Karpas-422 (cell line): ENCODE results near the gene ERC1. TPM values are rescaled to one million over a fixed set of nuclear protein-coding genes. Genes with fewer than 3 reads are reported as not detected.
A peak's percentile ranks its signal among the peaks of the same experiment; 100 is the strongest.

ENCODE experiments used
- DNase-seq: peaks from one replicate; pipeline ENCODE4 v3.0.0-alpha.2; 2015
- H2AFZ ChIP-seq: fragments of 200-600 bp; sonication (generic); 2 replicates; pipeline ENCODE4 v1.6.1; 2014; ENCODE audit warnings: antibody characterized with exemption, low read length, mixed read lengths
- H3K27ac ChIP-seq: fragments of 200-600 bp; sonication (generic); 2 replicates; pipeline ENCODE4 v1.5.1; 2014; ENCODE audit warnings: mild to moderate bottlenecking, low read length, moderate library complexity
- H3K27me3 ChIP-seq: fragments of 200-600 bp; sonication (generic); 2 replicates; pipeline ENCODE4 v1.6.1; 2014; ENCODE audit warnings: low read length, mixed read lengths
- H3K36me3 ChIP-seq: fragments of 200-600 bp; sonication (generic); 2 replicates; pipeline ENCODE4 v1.6.1; 2014; ENCODE audit warnings: low read length, mixed read lengths; ENCODE audit not compliant: insufficient read depth
- H3K4me1 ChIP-seq: fragments of 200-600 bp; sonication (generic); 2 replicates; pipeline ENCODE4 v1.6.1; 2014; ENCODE audit warnings: mild to moderate bottlenecking, low read length, mixed read lengths
- H3K4me2 ChIP-seq: fragments of 200-600 bp; sonication (generic); 2 replicates; pipeline ENCODE4 v1.6.1; 2014; ENCODE audit warnings: low read length, low read depth, mild to moderate bottlenecking; ENCODE audit not compliant: poor library complexity, severe bottlenecking
- H3K4me3 ChIP-seq: fragments of 200-600 bp; sonication (generic); 2 replicates; pipeline ENCODE4 v1.5.1; 2014; ENCODE audit warnings: mild to moderate bottlenecking, antibody characterized with exemption, low read length, mixed read lengths
- H3K79me2 ChIP-seq: fragments of 200-600 bp; sonication (generic); 2 replicates; pipeline ENCODE4 v1.6.1; 2014; ENCODE audit warnings: mild to moderate bottlenecking, low read length, mixed read lengths
- H3K9ac ChIP-seq: fragments of 200-600 bp; sonication (generic); 2 replicates; pipeline ENCODE4 v1.6.0; 2014; ENCODE audit warnings: low read length
- H3K9me2 ChIP-seq: fragments of 200-600 bp; sonication (generic), shearing (Covaris generic); replicated peaks from 2 replicates; pipeline ENCODE4 v1.6.0; 2014; ENCODE audit warnings: mild to moderate bottlenecking, low read length, moderate library complexity; ENCODE audit not compliant: insufficient read depth
- H3K9me3 ChIP-seq: fragments of 300-700, 200-600 bp; sonication (generic); 2 replicates; pipeline ENCODE4 v1.6.1; 2014; ENCODE audit warnings: low read length, mixed read lengths
- H4K20me1 ChIP-seq: fragments of 200-600 bp; sonication (generic); 2 replicates; pipeline ENCODE4 v1.6.1; 2014; ENCODE audit warnings: mild to moderate bottlenecking, antibody characterized with exemption, low read length, low read depth; ENCODE audit not compliant: insufficient read depth
- total RNA-seq: library from RNA; depleted of rRNA; stranded (reverse); fragments of >200 nt; shearing (Covaris generic); gene quantifications from 2 replicates; pipeline ENCODE4 v1.2.3, GENCODE V29; 2014; ENCODE audit warnings: low replicate concordance

ERC1 gene
- total RNA-seq, 1 experiment from 2014 or later: 20.3 TPM

- Histone ChIP-seq H3K27me3 (no peaks in the 10 kb centered on the region), H3K4me2 (no peak overlapping the region), H3K79me2 (peaks cover 5% of the 10 kb centered on the region; the same call in 1 of the 2 replicates), H3K4me1 (peaks cover 7% of the 10 kb centered on the region; the same call in 1 of the 2 replicates), H4K20me1 (no peaks in the 10 kb centered on the region), H3K4me3 (no peak overlapping the region), H3K9me3 (no peaks in the 10 kb centered on the region), H3K27ac (peak overlapping the region; percentile 4; the same call in 1 of the 2 replicates), H2AFZ (no peak overlapping the region), H3K9ac (no peak overlapping the region), H3K36me3 (no peaks in the 10 kb centered on the region), H3K9me2 (no peaks in the 10 kb centered on the region)
- DNase-seq: no peak
Measured at GRCh38 chr12:1305791-1306500, 314.9 kb downstream of the ERC1 start.

- H3K4me2 ChIP-seq: no peak overlapping the region
- peaks cover 7% of the 10 kb centered on the region; the same call in 1 of the 2 replicates for H3K4me1 ChIP-seq
- no peak overlapping the region for H3K9ac ChIP-seq
- no peaks in the 10 kb centered on the region for H4K20me1 ChIP-seq
- H3K27me3 ChIP-seq: no peaks in the 10 kb centered on the region
- no peaks in the 10 kb centered on the region for H3K9me3 ChIP-seq
- no peak overlapping the region for H3K27ac ChIP-seq
- H3K9me2 ChIP-seq: no peaks in the 10 kb centered on the region
- DNase-seq: no peak
- H2AFZ ChIP-seq: no peak overlapping the region
- H3K79me2 ChIP-seq: peaks cover 5% of the 10 kb centered on the region; the same call in 1 of the 2 replicates
- no peak overlapping the region for H3K4me3 ChIP-seq
- no peaks in the 10 kb centered on the region for H3K36me3 ChIP-seq
Measured at GRCh38 chr12:1306817-1307216, 315.8 kb downstream of the ERC1 start.

GRCh38 chr12:1307796-1308195 lies 316.8 kb downstream of the ERC1 start:
- H3K9ac ChIP-seq: no peak overlapping the region
- no peak overlapping the region for H3K4me3 ChIP-seq
- no peak overlapping the region for H2AFZ ChIP-seq
- H3K4me2 ChIP-seq: no peak overlapping the region
- H4K20me1 ChIP-seq: no peaks in the 10 kb centered on the region
- no peaks in the 10 kb centered on the region for H3K9me3 ChIP-seq
- H3K79me2 ChIP-seq: peaks cover 5% of the 10 kb centered on the region; the same call in 1 of the 2 replicates
- no peak overlapping the region for H3K27ac ChIP-seq
- no peaks in the 10 kb centered on the region for H3K9me2 ChIP-seq
- no peak for DNase-seq
- H3K36me3 ChIP-seq: no peaks in the 10 kb centered on the region
- no peaks in the 10 kb centered on the region for H3K27me3 ChIP-seq
- H3K4me1 ChIP-seq: peaks cover 7% of the 10 kb centered on the region; the same call in 1 of the 2 replicates

- no peak for DNase-seq
- no peak overlapping the region for H3K27ac ChIP-seq
- no peak overlapping the region for H3K9ac ChIP-seq
- H2AFZ ChIP-seq: no peak overlapping the region
- H3K9me3 ChIP-seq: no peaks in the 10 kb centered on the region
- no peaks in the 10 kb centered on the region for H3K9me2 ChIP-seq
- peaks cover 6% of the 10 kb centered on the region; the same call in 1 of the 2 replicates for H3K36me3 ChIP-seq
- H3K27me3 ChIP-seq: no peaks in the 10 kb centered on the region
- H3K4me1 ChIP-seq: peaks cover 7% of the 10 kb centered on the region; the same call in 1 of the 2 replicates
- H3K4me3 ChIP-seq: no peak overlapping the region
- no peak overlapping the region for H3K4me2 ChIP-seq
- H3K79me2 ChIP-seq: peaks cover 5% of the 10 kb centered on the region; the same call in 1 of the 2 replicates
- H4K20me1 ChIP-seq: no peaks in the 10 kb centered on the region
Measured at GRCh38 chr12:1309613-1310012, 318.6 kb downstream of the ERC1 start.

GRCh38 chr12:1310653-1311052 lies 319.6 kb downstream of the ERC1 start:
- H3K4me3 ChIP-seq: no peak overlapping the region
- H3K27ac ChIP-seq: no peak overlapping the region
- no peak overlapping the region for H3K9ac ChIP-seq
- no peak overlapping the region for H3K4me2 ChIP-seq
- no peaks in the 10 kb centered on the region for H3K27me3 ChIP-seq
- H4K20me1 ChIP-seq: no peaks in the 10 kb centered on the region
- H3K4me1 ChIP-seq: peaks cover 3% of the 10 kb centered on the region; the same call in 1 of the 2 replicates
- no peak for DNase-seq
- peaks cover 5% of the 10 kb centered on the region; the same call in 1 of the 2 replicates for H3K79me2 ChIP-seq
- H3K36me3 ChIP-seq: peaks cover 6% of the 10 kb centered on the region; the same call in 1 of the 2 replicates
- no peak overlapping the region for H2AFZ ChIP-seq
- no peaks in the 10 kb centered on the region for H3K9me3 ChIP-seq
- no peaks in the 10 kb centered on the region for H3K9me2 ChIP-seq

GRCh38 chr12:1311145-1311544 lies 320.1 kb downstream of the ERC1 start:
- no peak overlapping the region for H3K9ac ChIP-seq
- DNase-seq: no peak
- H3K4me2 ChIP-seq: no peak overlapping the region
- H3K79me2 ChIP-seq: peaks cover 5% of the 10 kb centered on the region; the same call in 1 of the 2 replicates
- H3K4me1 ChIP-seq: no peaks in the 10 kb centered on the region
- H3K27ac ChIP-seq: no peak overlapping the region
- H4K20me1 ChIP-seq: no peaks in the 10 kb centered on the region
- no peaks in the 10 kb centered on the region for H3K27me3 ChIP-seq
- H3K4me3 ChIP-seq: no peak overlapping the region
- peaks cover 6% of the 10 kb centered on the region; the same call in 1 of the 2 replicates for H3K36me3 ChIP-seq
- H3K9me3 ChIP-seq: no peaks in the 10 kb centered on the region
- no peaks in the 10 kb centered on the region for H3K9me2 ChIP-seq
- no peak overlapping the region for H2AFZ ChIP-seq

GRCh38 chr12:1313906-1314305 lies 322.9 kb downstream of the ERC1 start:
- no peak overlapping the region for H3K9ac ChIP-seq
- H2AFZ ChIP-seq: no peak overlapping the region
- no peaks in the 10 kb centered on the region for H3K9me3 ChIP-seq
- no peaks in the 10 kb centered on the region for H3K79me2 ChIP-seq
- H4K20me1 ChIP-seq: no peaks in the 10 kb centered on the region
- no peak overlapping the region for H3K4me2 ChIP-seq
- H3K9me2 ChIP-seq: no peaks in the 10 kb centered on the region
- H3K27me3 ChIP-seq: no peaks in the 10 kb centered on the region
- H3K27ac ChIP-seq: no peak overlapping the region
- no peak overlapping the region for H3K4me3 ChIP-seq
- peaks cover 6% of the 10 kb centered on the region; the same call in 1 of the 2 replicates for H3K36me3 ChIP-seq
- no peak for DNase-seq
- peaks cover 14% of the 10 kb centered on the region for H3K4me1 ChIP-seq

GRCh38 chr12:1314523-1314922 lies 323.5 kb downstream of the ERC1 start:
- H3K9ac ChIP-seq: no peak overlapping the region
- H2AFZ ChIP-seq: no peak overlapping the region
- peaks cover 6% of the 10 kb centered on the region; the same call in 1 of the 2 replicates for H3K36me3 ChIP-seq
- no peak for DNase-seq
- H3K79me2 ChIP-seq: no peaks in the 10 kb centered on the region
- H3K4me1 ChIP-seq: peaks cover 21% of the 10 kb centered on the region
- H3K9me3 ChIP-seq: no peaks in the 10 kb centered on the region
- H3K9me2 ChIP-seq: no peaks in the 10 kb centered on the region
- H3K27me3 ChIP-seq: no peaks in the 10 kb centered on the region
- no peak overlapping the region for H3K4me2 ChIP-seq
- H4K20me1 ChIP-seq: no peaks in the 10 kb centered on the region
- no peak overlapping the region for H3K4me3 ChIP-seq
- H3K27ac ChIP-seq: no peak overlapping the region
